ENCODE results near the gene RNASEH2A.

Gene RNASEH2A

DNA sequence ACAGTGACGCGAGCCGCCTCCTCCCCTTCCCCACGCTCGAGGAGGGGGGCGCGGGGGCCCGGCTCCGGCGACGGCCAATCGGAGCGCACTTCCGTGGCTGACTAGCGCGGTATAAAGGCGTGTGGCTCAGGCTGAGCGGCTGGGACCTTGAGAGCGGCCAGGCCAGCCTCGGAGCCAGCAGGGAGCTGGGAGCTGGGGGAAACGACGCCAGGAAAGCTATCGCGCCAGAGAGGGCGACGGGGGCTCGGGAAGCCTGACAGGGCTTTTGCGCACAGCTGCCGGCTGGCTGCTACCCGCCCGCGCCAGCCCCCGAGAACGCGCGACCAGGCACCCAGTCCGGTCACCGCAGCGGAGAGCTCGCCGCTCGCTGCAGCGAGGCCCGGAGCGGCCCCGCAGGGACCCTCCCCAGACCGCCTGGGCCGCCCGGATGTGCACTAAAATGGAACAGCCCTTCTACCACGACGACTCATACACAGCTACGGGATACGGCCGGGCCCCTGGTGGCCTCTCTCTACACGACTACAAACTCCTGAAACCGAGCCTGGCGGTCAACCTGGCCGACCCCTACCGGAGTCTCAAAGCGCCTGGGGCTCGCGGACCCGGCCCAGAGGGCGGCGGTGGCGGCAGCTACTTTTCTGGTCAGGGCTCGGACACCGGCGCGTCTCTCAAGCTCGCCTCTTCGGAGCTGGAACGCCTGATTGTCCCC lies 14.9 kb upstream of the RNASEH2A start, which contains the start of gene JUNB:
Gene JUNB (plus strand): TSS at position 142 of the 706 bp plus-strand sequence. CDS start 286 bp downstream, at position 428.
- TF ChIP-seq POLR2AphosphoS5 (IDR thresholded peaks at IDR 0.05; ENCODE audit: low read depth, low read length) = peak; percentile 100
- TF ChIP-seq FOXP2 (optimal IDR thresholded peaks at IDR 0.05; ENCODE audit: borderline replicate concordance, extremely low read depth, extremely low read length, insufficient read depth) = no peak
- TF ChIP-seq REST (IDR thresholded peaks at IDR 0.05; ENCODE audit: insufficient read depth in 1 of 2, low read depth in 2 of 2, low read length in 2 of 2) = peak; percentile 63 to 70; a peak in 2 of 4 replicates
- TF ChIP-seq SIN3A (IDR thresholded peaks at IDR 0.05; ENCODE audit: borderline replicate concordance, insufficient read depth, low read length) = peak; percentile 98
- peak; percentile 98 for TF ChIP-seq TAF1 (IDR thresholded peaks at IDR 0.05; ENCODE audit: borderline replicate concordance, insufficient read depth, low read length)

DNA sequence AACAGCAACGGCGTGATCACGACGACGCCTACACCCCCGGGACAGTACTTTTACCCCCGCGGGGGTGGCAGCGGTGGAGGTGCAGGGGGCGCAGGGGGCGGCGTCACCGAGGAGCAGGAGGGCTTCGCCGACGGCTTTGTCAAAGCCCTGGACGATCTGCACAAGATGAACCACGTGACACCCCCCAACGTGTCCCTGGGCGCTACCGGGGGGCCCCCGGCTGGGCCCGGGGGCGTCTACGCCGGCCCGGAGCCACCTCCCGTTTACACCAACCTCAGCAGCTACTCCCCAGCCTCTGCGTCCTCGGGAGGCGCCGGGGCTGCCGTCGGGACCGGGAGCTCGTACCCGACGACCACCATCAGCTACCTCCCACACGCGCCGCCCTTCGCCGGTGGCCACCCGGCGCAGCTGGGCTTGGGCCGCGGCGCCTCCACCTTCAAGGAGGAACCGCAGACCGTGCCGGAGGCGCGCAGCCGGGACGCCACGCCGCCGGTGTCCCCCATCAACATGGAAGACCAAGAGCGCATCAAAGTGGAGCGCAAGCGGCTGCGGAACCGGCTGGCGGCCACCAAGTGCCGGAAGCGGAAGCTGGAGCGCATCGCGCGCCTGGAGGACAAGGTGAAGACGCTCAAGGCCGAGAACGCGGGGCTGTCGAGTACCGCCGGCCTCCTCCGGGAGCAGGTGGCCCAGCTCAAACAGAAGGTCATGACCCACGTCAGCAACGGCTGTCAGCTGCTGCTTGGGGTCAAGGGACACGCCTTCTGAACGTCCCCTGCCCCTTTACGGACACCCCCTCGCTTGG lies 14.1 kb upstream of the RNASEH2A start:
- TF ChIP-seq TAF1 (IDR thresholded peaks at IDR 0.05; ENCODE audit: borderline replicate concordance, insufficient read depth, low read length) (no peak), FOXP2 (optimal IDR thresholded peaks at IDR 0.05; ENCODE audit: borderline replicate concordance, extremely low read depth, extremely low read length, insufficient read depth) (no peak), SIN3A (IDR thresholded peaks at IDR 0.05; ENCODE audit: borderline replicate concordance, insufficient read depth, low read length) (peak; percentile 19; the same call in 1 of the 2 replicates), REST (IDR thresholded peaks at IDR 0.05; ENCODE audit: insufficient read depth in 1 of 2, low read depth in 2 of 2, low read length in 2 of 2) (peak in 1 of 2 experiments; percentile 15; a peak in 1 of 4 replicates), POLR2AphosphoS5 (IDR thresholded peaks at IDR 0.05; ENCODE audit: low read depth, low read length) (no peak)

DNA sequence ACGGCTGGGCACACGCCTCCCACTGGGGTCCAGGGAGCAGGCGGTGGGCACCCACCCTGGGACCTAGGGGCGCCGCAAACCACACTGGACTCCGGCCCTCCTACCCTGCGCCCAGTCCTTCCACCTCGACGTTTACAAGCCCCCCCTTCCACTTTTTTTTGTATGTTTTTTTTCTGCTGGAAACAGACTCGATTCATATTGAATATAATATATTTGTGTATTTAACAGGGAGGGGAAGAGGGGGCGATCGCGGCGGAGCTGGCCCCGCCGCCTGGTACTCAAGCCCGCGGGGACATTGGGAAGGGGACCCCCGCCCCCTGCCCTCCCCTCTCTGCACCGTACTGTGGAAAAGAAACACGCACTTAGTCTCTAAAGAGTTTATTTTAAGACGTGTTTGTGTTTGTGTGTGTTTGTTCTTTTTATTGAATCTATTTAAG lies 13.5 kb upstream of the RNASEH2A start:
- TF ChIP-seq SIN3A (IDR thresholded peaks at IDR 0.05; ENCODE audit: borderline replicate concordance, insufficient read depth, low read length) = no peak
- TF ChIP-seq FOXP2 (optimal IDR thresholded peaks at IDR 0.05; ENCODE audit: borderline replicate concordance, extremely low read depth, extremely low read length, insufficient read depth) = no peak
- TF ChIP-seq TAF1 (IDR thresholded peaks at IDR 0.05; ENCODE audit: borderline replicate concordance, insufficient read depth, low read length) = no peak
- no peak for TF ChIP-seq REST (IDR thresholded peaks at IDR 0.05; ENCODE audit: insufficient read depth in 1 of 2, low read depth in 2 of 2, low read length in 2 of 2)
- TF ChIP-seq POLR2AphosphoS5 (IDR thresholded peaks at IDR 0.05; ENCODE audit: low read depth, low read length) = no peak

DNA sequence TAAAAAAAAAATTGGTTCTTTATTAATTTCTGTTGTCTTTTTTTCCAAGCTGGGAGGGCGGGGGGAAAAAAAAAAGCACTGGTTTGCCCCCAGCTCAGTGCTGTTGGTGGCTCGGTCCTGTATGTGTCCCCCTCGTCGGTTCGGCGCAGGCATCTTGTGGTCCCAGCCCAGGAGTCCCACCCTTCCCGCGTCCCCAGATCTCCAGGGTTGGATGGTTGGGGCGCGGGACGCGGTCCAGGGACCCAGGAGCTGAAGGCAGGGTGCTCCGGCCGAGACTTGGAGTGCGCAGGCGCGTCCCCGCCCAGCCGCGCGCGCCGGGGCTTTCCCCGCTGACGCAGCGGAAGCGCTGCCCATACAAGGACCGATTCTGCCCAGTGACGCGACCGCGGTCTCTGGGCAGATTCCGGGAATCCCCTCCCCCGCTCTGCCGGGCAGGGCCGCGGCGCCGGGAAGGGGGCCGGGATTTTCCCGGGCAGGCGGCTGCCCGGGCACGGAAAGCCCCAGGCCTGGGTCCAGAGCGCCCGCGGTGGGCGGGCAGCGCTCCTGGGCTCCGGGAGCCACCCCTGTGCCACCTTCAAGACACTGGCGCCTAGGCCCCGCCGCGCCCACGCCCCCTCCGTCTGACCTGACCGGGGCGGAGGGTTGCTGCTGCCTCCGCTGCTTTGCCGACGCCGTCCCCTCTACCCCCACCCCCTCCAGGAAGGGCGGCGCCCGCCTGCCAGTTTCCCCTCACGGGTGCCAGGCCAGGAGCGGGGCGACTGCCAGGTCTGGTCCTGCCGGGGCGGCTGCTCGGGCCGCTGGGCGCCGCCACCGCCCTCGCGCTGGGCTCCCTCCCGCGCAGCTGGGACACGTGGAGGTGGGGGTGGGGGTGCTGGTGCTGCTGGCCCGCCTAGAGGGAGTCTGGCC lies 12.8 kb upstream of the RNASEH2A start:
- TF ChIP-seq SIN3A (IDR thresholded peaks at IDR 0.05; ENCODE audit: borderline replicate concordance, insufficient read depth, low read length) = peak; percentile 89; the same call in 1 of the 2 replicates
- peak; percentile 62; the same call in 1 of the 2 replicates for TF ChIP-seq POLR2AphosphoS5 (IDR thresholded peaks at IDR 0.05; ENCODE audit: low read depth, low read length)
- TF ChIP-seq FOXP2 (optimal IDR thresholded peaks at IDR 0.05; ENCODE audit: borderline replicate concordance, extremely low read depth, extremely low read length, insufficient read depth) = no peak
- TF ChIP-seq TAF1 (IDR thresholded peaks at IDR 0.05; ENCODE audit: borderline replicate concordance, insufficient read depth, low read length) = no peak
